Measurements from ENCODE around the gene BHLHE40.
A peak's percentile ranks its signal among the peaks of the same experiment; 100 is the strongest.

The BHLHE40 gene

GRCh38 chr3:4984511-4984864, 5.3 kb downstream of the BHLHE40 start:
- DNase-seq (ENCODE audit: low spot score): no peak

GRCh38 chr3:4985330-4986174, 6.3 kb downstream of the BHLHE40 start:
- DNase-seq (ENCODE audit: low spot score): no peak

- no peak for DNase-seq (ENCODE audit: low spot score)
These were observed 7.0 kb downstream of the BHLHE40 start for GRCh38 chr3:4986175-4986781.

- peak; percentile 95 for DNase-seq (ENCODE audit: low spot score)
These were observed 7.7 kb downstream of the BHLHE40 start for GRCh38 chr3:4986782-4987537.

- DNase-seq (ENCODE audit: low spot score): no peak
These were observed 8.5 kb downstream of the BHLHE40 start for GRCh38 chr3:4987538-4988296.

GRCh38 chr3:4988983-4989834, 10.0 kb downstream of the BHLHE40 start:
- DNase-seq (ENCODE audit: low spot score): peak; percentile 84

GRCh38 chr3:4990069-4990468, 10.8 kb downstream of the BHLHE40 start:
- DNase-seq (ENCODE audit: low spot score): no peak

GRCh38 chr3:4992118-4992517, 12.9 kb downstream of the BHLHE40 start:
- DNase-seq (ENCODE audit: low spot score): no peak

- DNase-seq (ENCODE audit: low spot score): no peak
These were observed 14.3 kb downstream of the BHLHE40 start for GRCh38 chr3:4993276-4994143.

- no peak for DNase-seq (ENCODE audit: low spot score)
These were observed 15.0 kb downstream of the BHLHE40 start for GRCh38 chr3:4994144-4994730.

GRCh38 chr3:4994823-4995499, 15.7 kb downstream of the BHLHE40 start:
- no peak for DNase-seq (ENCODE audit: low spot score)

- DNase-seq (ENCODE audit: low spot score): no peak
These were observed 16.3 kb downstream of the BHLHE40 start for GRCh38 chr3:4995500-4996053.

GRCh38 chr3:4996223-4996765, 17.1 kb downstream of the BHLHE40 start:
- DNase-seq (ENCODE audit: low spot score): no peak

GRCh38 chr3:4996771-4997291, 17.6 kb downstream of the BHLHE40 start:
- peak; percentile 63 for DNase-seq (ENCODE audit: low spot score)

GRCh38 chr3:4997946-4998345, 18.7 kb downstream of the BHLHE40 start:
- DNase-seq (ENCODE audit: low spot score): no peak

- DNase-seq (ENCODE audit: low spot score): peak; percentile 54
These were observed 20.4 kb downstream of the BHLHE40 start for GRCh38 chr3:4999531-5000184.

GRCh38 chr3:5001135-5001534, 21.9 kb downstream of the BHLHE40 start:
- DNase-seq (ENCODE audit: low spot score): no peak

- no peak for DNase-seq (ENCODE audit: low spot score)
These were observed 22.6 kb downstream of the BHLHE40 start for GRCh38 chr3:5001805-5002173.

Data from LoVo (cell line).